GM19238 (cell line): Measurements from ENCODE around the gene EEPD1.
"Not testable (repeated sequence)": the region's sequence is repeated elsewhere in the genome, so short reads cannot be mapped to it uniquely, and the experiment has no call there.

Source experiments
- DNase-seq: peaks from one replicate; pipeline ENCODE4 v3.0.0; 2011; ENCODE audit warnings: low spot score; ENCODE audit not compliant: insufficient read length

EEPD1 gene

DNA sequence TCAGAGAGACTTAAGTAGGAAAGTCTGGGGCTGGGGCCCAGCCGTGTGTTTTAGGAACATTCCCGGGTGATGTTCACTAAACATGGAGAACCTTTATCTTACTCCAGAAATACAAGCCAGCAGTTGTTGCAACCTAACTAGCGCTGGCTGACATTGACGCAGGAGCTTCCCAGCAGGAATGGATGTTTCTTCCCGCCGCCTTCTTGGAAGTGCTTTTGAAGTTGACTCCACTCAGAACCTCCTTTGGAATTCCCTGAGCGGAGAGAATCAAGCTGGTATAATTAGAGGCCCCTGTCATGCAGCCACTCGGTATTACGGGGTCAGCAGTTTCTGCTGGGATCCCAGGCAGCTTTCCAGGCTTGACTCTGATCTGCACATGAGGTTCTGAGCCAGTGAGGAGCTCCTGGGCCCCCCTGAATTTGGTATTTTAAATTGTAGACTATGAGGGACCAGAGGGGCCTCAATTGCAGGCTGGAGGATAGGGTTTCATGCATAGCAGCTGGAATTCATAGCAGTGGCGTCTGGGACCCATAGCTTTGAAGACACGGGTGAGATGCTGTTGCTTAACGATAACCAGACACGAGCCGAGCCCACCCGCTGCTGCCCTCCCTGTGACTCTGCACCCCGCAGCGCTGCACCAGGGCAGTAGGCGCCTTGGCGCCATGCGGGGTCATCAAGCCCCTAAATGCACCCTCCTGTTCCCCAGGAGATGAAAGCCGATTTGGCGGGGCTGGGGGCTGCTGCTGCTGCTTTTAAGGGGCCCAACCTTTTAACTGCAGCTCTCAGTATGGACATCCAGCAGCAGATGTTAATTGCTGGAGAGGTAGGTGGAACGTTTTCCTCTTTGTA, 61.8 kb downstream of the EEPD1 start:
- DNase-seq, result no peak

DNA sequence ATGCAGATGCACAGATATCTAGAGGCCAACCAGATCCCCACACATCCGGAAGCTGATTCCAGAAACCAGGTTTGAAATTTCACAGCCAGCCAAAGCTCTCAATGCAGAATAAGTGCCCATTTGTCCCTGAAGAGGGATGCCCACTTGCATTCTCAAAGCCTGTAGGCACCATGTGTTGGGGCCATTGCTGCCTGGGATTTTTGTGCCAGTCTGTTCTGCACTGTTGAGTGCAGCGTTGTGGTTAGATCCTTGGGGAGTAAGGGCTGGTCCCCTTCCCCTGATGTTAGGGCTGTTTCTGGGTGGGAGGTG, 62.4 kb downstream of the EEPD1 start:
- no peak for DNase-seq

DNA sequence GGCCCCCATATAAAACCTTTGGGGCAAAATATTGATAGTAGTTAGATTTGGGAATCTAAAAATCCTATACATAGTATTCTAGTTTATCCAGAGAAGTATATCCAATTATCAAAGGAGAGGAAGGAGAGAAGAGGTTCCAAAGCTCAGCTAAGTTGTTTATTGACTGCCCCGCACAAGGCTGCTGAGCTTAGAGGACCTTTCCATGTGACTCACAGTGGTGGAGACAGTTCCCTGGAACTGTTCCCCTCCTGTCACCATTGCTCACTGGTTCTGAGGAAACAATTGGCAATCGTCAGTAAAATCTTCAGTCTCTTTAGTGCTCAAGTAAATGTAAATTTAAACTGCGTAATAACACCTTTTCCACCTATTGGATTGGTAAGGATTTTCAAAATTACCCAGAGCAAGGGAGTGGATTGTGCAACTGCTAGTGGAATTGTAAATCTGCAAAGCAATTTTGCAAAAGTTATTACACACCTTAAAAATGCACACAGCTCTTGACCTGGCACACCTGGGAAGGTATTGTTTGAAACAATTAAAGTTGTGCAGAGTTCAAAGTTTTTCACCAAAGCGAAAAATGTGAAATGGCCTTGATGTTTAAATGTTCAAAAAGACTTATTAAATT, 63.1 kb downstream of the EEPD1 start:
- DNase-seq, result no peak

DNA sequence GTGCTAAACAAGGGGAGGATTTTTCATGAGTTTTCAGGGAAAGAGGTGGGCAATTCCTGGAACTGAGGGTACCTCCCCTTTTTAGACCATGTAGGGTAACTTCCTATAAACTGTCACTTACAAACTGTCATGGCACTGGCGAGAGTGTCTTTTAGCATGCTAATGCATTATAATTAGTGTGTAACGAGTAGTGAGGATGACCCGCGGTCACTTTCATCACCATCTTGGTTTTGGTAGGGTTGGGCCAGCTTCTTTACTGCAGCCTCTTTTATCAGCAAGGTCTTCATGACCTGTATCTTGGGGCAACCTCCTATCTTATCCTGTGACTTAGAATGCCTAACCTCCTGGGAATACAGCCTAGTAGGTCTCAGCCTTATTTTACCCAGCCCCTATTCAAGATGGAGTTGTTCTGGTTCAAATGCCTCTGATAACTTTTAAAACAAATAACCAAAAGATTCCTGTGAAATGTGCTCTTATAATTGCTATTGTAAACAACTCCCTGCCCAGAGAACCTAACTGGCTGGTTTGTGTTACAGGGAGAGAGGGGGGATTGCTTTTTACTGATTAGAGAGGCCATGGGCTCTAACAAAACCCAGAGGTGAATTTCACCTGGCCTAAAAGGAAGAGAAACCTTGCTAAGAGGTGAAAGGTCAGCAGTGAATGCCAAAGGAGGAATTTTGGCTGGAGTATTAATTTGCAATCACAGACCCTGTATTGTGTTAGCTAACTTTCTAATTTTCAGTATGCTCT, 64.3 kb downstream of the EEPD1 start:
- DNase-seq, result no peak

DNA sequence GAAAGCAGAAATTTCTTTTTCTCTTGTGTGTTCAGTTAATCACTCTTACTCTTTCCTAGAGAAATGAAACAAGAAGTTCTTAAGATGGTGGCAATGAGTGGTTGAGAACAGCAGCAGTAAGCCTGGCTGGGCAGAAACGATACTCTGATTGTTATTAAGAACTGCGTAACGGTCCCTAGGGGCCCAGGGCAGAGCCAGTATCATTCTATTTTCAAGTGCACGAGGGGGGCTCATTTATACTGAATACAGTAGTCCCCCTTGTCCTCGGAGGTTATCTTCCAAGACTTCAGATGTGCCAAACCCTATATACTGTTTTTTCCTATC, 64.9 kb downstream of the EEPD1 start:
- DNase-seq, result no peak

DNA sequence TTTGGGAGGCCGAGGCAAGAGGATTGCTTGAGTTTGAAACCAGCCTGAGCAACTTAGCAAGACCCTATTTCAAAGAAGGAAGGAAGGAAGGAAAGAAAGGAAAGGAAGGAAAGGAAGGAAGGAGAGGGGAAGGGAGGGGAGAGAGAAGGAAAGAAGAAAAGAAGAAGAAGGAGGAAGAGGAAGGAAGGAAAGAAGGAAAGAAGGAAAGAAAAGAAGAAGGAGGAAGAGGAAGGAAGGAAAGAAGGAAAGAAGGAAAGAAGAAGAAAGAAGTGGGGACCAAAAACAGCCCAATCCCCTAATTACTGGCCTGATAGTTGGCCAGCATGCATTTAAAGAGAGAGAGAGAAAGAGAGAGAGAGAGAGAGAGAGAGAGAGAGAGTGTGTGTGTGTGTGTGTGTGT, 66.4 kb downstream of the EEPD1 start:
- no peak for DNase-seq

DNA sequence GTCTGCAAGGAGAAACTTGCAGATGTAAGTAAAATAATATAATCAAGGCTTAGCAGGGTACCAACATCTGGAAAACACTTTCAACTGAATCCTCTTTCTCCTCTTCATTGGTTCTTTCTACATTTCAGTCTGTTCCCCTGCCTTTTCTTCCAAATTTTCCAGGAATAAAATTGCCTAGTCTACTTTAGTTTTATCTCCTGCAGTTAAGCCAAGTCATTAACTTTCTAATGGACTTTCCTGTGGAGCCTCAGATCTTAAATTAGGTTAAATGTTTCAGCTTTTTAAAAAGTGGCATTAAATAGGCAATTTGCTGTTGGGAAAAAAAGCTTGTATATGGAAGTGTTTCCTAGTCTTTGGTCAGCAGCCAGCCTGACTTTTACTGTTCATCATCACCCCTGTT, 70.8 kb downstream of the EEPD1 start:
- DNase-seq, result no peak

DNA sequence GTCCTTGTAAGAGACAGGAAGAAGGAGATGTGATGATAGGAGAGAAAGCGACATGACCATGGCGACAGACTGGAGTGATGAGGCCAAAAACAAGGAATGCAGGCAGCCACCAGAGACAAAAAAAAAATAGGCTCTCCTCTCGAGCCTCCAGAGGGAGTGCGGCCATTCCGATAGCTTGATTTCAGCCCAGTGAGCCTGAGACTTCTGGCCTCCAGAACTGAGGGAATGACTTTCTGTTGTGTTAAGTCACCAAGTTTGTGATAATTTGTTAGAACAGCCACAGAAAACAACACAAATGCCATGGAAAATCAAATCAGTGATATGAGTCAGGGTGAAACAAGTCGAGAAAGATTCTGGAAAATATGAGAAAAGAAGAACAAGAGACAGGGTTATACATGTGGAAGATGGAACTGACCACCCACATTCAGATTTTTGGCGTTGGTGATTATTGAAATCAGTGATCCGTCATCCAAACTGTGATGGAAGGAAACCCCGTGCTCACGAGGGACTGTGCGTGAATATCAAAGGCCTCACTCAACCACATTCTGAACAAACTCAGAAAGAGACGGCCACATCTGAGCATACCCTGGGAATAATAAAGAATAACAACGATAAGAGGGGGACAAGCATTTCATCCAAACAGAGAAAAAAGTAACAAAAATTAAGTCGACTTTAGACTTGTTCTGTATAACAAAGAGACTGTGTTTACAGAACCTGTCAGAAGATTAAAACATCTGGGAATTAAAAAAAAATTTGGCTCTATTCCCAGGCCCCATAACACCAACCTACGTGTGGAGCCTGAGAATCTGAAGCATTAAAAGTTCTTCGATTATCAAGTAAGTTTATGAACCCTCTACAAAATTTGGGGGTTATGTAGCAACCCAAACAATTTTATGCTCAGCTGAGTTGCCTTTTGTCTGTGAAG, 72.1 kb downstream of the EEPD1 start:
- no peak for DNase-seq

DNA sequence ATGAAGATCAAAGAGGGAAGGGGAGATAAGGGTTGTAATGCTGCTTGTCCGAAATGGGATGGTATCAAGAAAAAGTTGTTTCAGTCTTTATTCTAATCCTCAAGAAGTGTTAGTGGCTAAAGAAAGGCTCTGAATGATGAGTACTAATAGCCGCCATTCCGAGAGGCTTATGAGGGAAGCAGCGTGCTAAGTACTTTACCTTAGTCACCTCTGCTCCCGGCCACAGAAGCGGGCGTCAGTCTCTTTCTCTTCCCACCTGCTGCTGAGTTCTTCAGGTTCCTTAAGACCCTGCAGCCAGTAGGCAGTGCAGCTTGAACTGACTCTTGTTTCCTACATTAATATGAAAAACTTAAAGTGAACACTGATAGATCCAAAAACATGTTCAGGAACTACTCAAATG, 73.1 kb downstream of the EEPD1 start:
- no peak for DNase-seq

DNA sequence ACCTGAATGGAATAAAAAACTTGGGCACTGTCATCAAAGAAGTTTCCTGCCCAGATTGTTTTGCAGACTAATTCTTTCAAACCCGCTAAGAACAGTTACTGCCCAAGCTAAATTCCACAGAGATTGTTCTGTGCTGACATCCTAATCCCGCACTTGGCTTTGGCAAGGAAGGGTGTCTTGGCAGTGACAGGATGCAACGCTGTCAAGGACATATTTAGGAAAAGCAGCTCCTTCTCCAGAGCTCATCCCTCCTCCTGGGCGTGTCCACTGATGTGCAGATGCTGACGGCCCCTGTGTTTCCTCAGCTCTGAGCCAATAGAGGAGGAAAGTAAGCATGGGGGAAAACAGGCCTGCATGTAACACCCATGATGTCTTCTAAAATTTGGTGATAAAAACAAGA, 74.2 kb downstream of the EEPD1 start:
- no peak for DNase-seq

DNA sequence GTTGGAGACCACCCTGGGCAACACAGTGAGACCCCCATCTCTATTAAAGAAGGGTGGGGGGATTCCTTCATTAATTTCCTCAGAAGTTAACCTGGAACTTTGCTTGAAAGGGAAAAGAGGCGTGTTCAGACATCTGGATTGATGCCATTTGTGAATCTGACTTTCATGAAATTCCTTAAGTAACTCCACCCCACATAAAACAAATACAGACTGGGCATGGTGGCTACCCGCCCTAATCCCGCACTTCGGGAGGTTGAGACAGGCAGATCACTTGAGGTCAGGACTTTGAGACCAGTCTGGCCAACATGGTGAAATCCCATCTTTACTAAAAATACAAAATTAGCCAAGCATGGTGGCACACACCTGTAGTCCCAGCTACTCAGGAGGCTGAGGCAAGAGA, 75.0 kb downstream of the EEPD1 start:
- no peak for DNase-seq

DNA sequence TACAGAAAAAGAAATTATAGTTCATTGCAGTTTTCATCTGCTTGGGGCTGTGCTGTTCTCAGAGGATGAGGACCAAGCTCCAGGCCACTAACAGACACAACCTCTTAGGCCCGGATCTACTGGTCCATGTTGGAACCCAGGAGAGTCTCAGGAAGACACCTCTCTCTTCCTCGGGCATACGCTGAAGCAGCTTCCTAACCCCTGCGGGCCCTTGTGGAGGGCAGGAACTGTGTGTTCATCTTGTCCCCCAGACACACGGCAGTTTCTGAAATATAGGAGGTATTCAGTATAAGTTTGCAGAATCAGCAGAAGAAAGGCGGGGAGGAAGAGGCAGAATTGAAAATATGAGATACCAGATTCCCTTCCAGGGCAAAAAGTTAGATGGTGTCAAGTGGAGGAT, 78.4 kb downstream of the EEPD1 start:
- no peak for DNase-seq

DNA sequence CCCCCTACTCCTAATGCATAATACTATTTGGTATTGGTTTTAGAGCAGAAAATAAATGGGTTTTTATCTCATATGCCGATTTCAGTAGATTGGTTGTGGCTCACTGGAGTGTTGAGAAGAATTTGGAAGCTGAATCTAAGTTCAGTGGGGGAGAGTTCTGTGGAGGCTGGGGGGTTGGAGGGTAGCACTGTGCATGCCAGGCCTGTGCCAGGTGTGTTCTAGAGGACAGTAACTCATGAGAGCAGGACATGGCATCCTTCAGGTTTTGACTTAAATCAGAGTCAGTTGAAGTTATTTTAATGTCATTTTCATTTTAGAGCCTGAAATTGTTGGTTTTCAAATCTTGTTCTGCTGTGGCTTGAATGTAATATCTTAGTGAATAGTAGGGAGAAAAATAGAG, 79.5 kb downstream of the EEPD1 start:
- no peak for DNase-seq

DNA sequence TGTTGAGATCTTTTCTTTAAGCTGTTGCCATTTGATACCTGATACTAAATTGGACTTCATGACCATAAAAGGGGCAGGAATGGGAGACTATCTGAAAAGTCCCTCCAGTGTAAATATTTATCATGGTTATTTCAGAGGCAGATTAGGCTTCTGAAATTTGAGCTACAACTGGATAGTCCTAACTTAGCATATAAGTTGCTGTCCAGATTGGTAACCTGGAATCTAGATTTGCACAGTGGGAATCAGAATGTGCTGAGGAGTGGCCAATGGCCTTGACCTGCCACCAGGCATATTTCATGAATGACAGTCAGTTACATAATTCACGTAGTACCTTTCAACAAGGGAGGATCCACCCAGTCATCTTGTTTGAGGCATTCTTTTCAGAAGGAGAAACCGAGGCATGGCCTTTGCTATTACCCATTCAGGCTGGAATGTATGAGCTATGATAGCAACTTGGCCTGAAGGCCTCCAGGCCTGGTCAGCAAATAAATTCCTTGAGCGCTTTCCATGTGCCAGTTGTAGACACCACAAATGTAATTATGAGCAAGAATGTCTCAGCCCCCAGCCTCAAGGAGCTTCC, 80.0 kb downstream of the EEPD1 start:
- no peak for DNase-seq

DNA sequence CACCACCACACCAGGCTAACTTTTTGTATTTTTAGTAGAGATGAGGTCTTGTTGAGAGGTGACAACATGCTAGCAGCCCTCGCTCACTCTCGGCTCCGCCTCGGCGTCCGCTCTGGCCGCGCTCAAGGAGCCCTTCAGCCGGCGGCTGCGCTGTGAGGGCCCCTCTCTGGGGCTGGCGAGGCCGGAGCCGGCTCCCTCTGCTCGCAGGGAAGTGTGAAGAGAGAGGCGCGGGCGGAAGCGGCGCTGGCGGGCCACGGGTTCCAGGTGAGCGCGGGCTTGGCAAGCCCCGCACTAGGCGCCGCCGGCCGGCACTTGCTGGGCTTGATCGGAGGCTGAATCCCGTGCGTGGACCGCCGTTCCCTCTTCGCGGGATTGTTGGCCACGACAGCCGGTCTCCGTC, 83.0 kb downstream of the EEPD1 start:
- no peak for DNase-seq

DNA sequence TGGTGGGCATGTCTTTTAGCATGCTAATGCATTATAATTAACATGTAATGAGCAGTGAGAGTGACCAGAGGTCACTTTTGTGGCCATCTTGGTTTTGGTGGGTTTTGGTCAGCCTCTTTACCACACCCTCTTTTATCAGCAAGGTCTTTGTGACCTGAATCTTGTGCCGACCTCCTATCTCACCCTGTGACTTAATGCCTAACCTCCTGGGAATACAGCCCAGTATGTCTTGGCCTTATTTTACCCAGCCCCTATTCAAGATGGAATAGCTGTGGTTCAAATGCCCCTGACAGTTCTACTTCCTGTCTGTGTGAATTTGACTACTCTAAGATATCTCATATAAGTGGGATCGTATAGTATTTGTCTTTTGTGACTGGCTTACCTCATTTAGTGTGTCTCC, 85.1 kb downstream of the EEPD1 start:
- no peak for DNase-seq

DNA sequence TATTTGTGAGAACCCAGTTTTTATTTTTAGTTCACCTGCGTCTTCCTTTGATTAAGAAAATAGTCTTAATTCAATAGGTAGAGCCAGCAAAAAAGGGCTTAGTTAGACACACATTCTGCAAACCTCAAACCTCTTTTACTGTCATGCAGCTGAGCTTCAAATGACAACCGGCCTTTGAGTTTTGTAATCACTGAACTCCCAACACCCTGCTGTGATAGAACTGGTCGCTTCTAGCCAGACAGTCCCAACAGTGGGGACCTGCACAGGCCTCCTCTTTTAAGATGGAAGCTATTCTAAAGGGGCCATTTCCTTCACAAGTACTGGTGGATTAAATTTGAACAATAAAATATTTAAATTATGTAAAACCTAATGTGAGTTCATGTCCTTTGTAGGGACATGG, 90.3 kb downstream of the EEPD1 start:
- DNase-seq, result not testable (repeated sequence)

DNA sequence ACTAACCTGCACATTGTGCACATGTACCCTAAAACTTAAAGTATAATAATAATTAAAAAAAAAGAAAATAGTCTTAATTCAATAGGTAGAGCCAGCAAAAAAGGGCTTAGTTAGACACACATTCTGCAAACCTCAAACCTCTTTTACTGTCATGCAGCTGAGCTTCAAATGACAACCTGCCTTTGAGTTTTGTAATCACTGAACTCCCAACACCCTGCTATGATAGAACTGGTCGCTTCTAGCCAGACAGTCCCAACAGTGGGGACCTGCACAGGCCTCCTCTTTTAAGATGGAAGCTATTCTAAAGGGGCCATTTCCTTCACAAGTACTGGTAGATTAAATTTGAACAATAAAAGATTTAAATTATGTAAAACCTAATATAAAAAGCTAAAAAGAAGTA, 90.9 kb downstream of the EEPD1 start:
- DNase-seq, result not testable (repeated sequence)

DNA sequence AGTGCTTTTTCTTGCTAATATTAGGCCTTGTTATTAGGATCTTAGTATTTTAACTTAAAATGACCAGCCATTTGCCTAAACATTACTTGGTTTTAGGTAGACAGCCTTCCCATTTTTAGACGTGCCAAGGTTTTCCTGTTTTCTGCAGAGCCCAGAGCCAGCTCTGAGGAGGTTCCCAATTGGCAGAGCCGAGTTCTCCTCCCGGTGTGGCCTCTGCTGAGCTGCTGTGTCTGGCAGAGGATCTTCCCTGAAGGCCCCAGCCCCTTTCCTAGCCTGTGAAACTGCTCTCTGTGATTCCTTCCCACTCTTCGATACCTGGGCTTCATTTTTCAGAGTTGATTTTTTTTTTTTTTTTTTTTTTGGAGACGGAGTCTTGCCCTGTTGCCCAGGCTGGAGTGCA, 91.4 kb downstream of the EEPD1 start:
- no peak for DNase-seq

DNA sequence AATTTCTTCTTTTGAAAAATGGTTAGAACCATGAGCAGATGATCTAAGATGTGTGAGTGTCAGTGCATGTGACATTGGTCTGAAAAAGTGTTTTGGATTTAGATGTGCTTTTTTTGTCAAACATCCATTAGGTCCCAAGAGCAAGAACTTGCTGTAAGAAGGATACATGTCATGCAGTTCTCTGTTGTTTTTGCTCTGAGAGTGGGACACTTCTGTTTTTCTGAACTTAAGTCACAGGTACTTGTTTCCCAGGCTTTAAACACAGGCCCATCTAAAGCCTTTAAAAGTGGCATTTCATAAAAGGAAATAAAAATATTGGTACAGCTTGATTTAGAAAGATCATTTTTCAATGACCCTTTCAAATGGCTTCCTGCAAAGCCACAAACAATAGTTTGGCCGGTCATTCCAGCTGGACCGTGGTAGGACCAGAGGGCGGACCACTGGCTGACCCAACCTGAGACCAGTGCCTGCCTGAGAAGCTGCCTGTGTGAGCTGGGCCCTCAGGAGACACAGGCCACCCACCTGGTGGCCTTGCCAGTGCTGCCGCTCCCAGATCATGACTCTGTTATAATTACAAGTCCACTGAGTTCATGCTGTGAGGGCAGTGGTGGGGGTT, 92.7 kb downstream of the EEPD1 start:
- no peak for DNase-seq

DNA sequence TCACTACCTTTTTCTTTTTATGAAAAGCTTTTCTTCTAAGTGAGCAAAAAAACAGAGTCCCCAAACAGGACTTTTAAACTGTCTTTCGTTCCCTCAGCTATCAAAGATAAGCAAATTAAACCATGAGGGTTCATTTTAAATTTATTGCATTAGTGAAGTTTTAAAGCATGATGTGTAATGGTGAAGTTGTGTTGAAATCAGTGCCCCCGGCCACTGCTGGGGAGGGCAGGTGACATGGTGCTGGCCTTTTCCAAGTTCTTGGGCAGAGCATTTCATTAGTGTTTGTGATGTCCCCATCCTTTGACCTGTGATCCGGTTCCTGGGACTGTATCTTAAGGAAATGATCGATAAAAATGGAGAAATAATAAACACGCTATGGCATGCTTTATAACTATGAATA, 96.0 kb downstream of the EEPD1 start:
- no peak for DNase-seq
